UCSD-AML1 (cell line): ENCODE measurements around the gene RFX2.
A peak's percentile ranks its signal among the peaks of the same experiment; 100 is the strongest.
"Not testable (repeated sequence)": the region's sequence is repeated elsewhere in the genome, so short reads cannot be mapped to it uniquely, and the experiment has no call there.

Experiments used
- DNase-seq: peaks from one replicate; lab custom pipeline; 2025; ENCODE audit not compliant: unreplicated experiment; lab: John Stamatoyannopoulos, UW

The RFX2 gene

DNA sequence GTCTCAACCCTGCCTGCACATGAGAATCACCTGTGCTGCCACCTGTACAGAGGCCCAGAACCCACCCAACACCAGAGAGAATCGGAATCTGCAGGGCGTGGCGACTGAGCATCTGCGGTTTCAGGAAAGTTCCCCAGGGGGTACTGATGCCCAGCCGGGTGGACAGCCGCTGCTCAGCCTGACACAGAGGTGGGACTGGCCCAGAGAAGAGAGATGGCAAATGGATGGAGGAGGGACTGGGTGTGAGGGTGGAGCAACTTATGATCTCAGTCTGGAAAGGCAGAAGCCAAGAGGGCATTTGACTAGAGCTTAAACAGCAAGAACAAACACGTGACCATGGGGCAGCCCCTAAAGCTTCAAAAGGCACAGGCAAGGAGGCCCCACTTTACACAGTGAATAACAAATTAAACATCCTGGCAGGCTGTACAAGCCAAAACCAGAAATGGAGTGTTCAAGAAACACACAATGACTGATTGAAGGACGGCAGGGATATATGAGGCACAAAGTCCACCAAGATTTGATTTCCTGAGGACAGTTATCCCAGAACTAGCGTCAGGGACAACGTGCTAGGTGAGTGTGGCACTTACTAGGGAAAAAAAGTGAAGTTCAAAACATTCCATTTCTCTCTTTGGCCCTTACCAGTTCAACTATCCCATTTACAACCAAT is 135.4 kb downstream of the RFX2 start:
- DNase-seq, result no peak

- no peak for DNase-seq
Observed at GRCh38 chr19:5973867-5974635, 136.2 kb downstream of the RFX2 start.

- no peak for DNase-seq
Observed at GRCh38 chr19:5973376-5973775, 136.9 kb downstream of the RFX2 start.

DNA sequence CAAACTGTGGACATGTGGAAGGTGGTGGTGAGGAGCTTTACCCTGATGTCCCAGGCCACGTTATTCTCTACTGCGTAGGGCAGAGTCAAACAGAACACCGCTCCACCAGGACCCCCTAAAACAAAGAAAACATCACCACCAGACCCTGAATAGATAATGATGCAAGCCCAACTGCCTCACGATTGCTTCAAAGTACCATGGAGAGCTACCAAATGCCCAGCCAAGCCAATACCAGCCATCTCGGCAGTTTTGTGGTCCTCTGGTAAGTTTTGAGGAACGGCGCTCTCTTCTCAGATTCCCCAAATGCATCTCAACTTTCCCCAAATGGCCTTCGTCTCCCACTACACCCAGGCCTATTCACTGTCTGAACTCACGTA is 138.0 kb downstream of the RFX2 start:
- DNase-seq, result no peak

GRCh38 chr19:5971714-5972354 is 138.5 kb downstream of the RFX2 start:
- DNase-seq, result no peak

- DNase-seq, result no peak
Observed at GRCh38 chr19:5969476-5969875, 140.8 kb downstream of the RFX2 start.

DNA sequence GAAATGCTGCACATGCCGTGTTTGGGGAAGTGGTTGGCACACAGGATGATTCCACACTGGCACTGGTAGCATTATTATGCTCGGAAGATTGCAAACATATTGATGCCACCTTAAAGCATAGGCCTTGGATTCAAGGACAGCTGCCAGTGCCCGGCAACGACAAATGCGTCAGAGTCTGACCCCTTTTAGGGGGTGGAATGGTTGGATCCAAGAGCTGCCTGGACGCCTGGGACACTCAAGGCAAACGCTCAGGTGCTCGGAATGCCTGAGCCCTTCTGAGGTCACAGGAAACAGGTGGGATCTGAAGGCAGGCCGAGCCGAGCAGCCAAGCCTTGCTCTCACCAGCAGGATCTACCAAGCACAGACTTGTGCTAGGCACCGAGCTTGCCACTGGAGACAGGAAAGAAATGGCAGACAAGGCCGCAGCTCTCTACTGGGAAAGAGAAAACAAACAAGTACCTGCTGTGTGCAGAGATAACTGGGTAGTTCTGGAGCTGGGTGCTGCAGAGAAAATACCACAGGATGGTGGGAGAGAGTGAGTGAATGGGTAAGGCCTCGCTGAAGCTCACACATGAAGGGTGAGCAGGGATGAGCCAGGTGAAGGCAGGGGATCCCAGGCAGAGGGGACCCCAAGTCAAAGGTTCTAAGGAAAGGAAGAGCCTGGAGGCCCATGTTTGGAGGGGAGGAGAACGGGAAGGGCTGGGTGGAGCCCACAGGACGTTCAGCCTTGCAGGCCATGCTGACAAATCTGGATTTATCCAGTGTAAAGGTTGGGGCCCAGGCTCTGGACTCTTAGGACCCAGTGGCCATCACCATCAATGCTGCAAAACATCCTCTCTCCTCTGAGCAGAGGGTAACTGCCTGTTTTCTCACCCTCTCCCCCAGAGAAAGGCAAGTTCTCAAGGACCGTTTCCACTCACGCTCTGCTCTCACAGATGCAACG is 141.6 kb downstream of the RFX2 start:
- no peak for DNase-seq

DNA sequence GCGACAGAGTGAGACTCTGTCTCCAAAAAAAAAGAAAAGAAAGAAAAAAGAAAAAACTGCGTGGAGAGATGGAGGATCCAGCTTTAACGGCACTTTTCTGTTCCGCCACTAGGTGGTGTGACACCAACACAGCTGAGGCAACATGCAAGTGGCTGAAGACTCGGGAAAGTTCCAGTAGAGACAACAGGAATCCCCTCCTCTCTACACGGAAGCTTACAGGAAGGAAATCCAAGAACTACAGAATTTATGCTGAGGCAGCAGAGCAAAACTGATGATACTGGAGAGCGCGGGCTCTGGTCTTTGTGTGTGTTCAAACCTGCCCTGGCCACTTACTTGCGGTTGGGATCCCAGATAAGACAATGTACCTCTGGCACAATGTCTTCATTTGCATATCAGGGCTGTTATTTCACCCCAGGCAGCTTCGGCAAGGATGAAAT is 142.3 kb downstream of the RFX2 start:
- peak; percentile 39 for DNase-seq

DNA sequence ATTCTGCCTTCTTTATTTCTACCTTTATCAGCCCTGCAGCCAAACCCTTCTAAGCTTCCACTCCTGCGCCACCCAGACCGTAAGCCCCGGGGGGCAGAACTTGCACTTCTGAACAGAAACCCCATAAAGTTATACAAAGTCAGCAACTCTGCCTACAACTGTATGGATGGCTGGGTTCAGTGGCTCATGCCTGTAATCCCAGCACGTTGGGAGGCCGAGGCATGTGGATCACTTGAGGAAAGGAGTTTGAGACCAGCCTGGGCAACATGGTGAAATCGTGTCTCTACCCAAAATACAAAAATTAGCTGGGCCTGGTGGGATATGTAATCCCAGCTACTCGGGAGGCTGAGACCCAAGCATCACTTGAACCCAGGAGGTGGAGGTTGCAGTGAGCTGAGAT is 142.7 kb downstream of the RFX2 start:
- no peak for DNase-seq

DNA sequence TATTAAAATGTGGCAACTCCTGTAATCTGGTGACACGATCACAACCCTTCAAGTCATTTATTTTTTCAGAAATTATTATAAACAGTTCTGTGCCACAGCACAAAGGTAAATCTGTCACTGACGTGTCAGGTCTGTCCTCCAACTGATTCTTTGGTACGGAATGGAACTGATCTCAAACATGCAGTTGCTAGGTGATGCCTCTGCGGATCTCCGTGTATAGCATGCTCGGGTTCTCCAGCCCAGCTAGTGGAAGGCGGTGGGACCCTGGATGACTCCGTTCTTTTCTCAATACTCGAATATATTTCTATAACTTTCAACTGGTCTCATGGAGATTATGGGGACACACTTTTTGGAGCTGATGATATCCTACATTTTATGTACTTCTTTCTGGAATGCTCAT is 143.4 kb downstream of the RFX2 start:
- no peak for DNase-seq

DNA sequence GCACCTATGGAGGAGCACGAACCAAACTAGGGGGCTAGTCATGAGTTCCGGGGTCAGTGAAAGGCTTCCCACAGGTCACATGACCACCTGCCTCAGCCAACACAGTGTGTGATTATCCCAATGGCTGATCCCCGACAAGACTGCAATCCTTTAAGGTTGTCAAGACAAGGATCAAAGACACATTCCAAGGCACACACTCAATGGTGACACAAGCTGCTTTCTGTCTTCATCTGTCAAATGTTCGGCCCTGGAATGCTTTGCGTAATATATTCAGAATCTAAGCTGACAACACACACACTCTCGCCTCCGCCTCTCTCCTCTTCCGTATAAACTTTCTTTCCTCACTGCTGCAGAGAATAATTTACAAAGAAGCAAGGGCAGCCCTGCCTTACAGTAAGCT is 144.1 kb downstream of the RFX2 start:
- no peak for DNase-seq

- no peak for DNase-seq
Observed at GRCh38 chr19:5964816-5965565, 145.3 kb downstream of the RFX2 start.

DNA sequence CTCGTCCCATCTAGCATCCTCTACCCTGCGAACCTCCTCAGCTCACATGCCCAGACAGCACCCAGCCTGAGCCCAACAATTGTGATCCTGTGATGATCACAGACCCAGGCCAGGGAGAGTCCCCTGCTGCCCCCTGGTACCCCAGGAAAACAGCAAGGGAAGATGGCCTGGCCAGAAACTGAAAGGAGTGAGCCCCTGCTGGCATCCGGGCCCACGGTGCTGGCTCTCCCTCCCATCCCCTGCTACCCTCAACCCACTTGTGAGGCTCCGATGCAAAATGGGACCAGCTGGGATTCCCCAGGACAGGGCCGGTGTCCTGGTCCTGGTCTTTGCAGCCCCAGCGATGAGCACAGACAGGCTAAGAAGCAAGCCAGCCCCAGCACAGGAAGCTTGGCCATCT is 146.4 kb downstream of the RFX2 start:
- DNase-seq, result no peak

- not testable (repeated sequence) for DNase-seq
Observed at GRCh38 chr19:5963259-5963658, 147.0 kb downstream of the RFX2 start.

- DNase-seq, result peak; percentile 63
Observed at GRCh38 chr19:5961969-5962945, 148.0 kb downstream of the RFX2 start.

- not testable (repeated sequence) for DNase-seq
Observed at GRCh38 chr19:5961641-5961968, 148.7 kb downstream of the RFX2 start.

DNA sequence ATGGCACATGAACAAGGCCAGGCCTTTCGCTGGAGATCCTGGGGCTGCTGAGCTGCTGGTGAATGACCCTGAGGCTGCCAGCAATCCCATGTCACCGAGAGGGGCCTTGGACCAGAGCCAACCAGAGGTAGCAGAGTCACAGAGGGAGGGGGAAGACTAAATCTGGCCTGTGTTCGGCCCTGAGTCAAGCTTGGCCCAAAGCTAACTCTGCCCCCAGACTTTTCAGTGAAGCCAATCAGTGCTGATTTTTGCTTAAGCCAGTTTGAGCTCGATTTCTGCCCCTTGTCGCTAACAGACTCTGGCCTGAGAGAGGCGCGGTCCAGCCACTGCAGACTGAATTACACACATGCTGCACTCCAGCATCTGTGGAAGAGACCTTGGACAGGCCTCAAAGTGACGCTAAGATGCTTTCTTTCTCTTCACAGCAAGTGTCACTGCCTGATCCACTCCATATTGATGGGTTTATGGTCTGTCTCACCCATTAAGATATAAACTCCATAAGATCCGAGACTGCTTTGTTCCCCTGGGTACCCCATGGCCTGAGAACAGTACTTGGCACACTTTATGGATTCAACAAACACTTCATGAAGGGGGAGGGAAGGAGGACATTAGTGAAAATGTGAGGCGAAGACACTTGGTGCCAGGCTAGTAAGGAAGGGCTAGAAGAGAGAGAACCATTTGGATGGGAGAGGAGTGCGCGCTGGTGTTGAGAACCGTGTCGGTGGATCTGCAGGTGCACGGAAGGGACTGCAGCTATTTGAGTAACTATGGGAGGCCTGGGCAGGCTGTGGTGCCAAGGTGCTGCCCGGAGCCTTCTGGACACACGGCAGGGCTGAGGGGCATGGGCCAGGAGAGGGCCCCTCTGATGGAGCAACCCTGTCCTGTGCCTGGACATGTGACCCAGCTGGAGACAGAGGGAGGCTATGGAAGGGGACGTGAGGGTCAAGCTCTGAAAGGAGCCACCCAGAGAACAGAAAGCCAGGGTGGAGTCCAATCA is 150.0 kb downstream of the RFX2 start:
- DNase-seq, result no peak
